HUES6 (cell line): Measurements from ENCODE around the gene SCFD2.
"Not testable (repeated sequence)": the region's sequence is repeated elsewhere in the genome, so short reads cannot be mapped to it uniquely, and the experiment has no call there.

Source experiments
- H3K27ac ChIP-seq: 2 replicates; pipeline ENCODE4 v1.7.0; 2013; ENCODE audit warnings: low read depth, mild to moderate bottlenecking, low read length, inconsistent platforms
- H3K27me3 ChIP-seq: 2 replicates; pipeline ENCODE4 v1.6.1; 2013; ENCODE audit warnings: low read length; ENCODE audit not compliant: control insufficient read depth, insufficient read depth
- H3K36me3 ChIP-seq: 2 replicates; pipeline ENCODE4 v1.6.1; 2013; ENCODE audit warnings: low read length; ENCODE audit not compliant: control insufficient read depth, insufficient read depth
- H3K4me1 ChIP-seq: 2 replicates; pipeline ENCODE4 v1.6.1; 2013; ENCODE audit warnings: low read length; ENCODE audit not compliant: control insufficient read depth, insufficient read depth
- H3K4me3 ChIP-seq: 2 replicates; pipeline ENCODE4 v1.5.1; 2013; ENCODE audit warnings: low read depth, low read length
- H3K9ac ChIP-seq: one replicate; pipeline ENCODE4 v1.6.1; 2013; ENCODE audit warnings: mild to moderate bottlenecking, low read length
- H3K9me3 ChIP-seq: 2 replicates; pipeline ENCODE4 v1.6.1; 2013; ENCODE audit warnings: low read depth, low read length; ENCODE audit not compliant: control insufficient read depth, insufficient read depth

SCFD2 gene

DNA sequence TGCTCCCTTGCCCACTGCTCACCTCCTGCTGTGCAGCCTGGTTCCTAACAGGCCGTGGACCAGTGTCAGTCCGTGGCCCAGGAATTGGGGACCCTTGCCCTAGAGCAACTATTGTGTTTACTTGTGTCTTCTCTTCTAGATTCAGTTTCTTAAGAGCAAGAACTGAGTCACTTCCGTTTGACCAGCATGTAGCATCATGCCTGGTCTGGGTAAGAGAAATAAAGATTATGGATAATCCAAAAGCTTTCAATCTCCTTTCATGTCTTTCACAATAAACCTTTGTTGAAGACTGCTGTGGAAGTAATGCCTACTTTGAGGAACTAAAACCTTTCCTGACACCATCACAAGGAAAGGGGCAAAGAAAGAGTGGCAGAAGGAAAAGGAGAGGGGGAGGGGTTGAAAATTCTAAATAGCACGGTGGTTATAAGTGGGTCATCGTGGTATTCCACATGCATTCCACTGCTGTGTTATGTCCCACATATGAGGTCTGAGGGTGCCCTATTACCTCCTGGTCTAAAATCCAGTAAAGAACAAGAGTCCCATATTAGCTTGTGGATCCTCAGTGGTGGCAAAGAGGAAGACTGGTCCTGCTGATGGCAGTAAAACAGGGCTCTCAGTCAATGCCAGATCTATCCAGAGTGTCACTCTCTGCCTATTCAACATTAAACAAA lies 370.4 kb downstream of the SCFD2 start:
- Histone ChIP-seq H3K27me3 (no peaks in the 10 kb centered on the region), H3K9ac (no peak overlapping the region), H3K27ac (no peak overlapping the region), H3K4me3 (no peak overlapping the region), H3K4me1 (no peaks in the 10 kb centered on the region; the same call in 1 of the 2 replicates), H3K36me3 (no peaks in the 10 kb centered on the region), H3K9me3 (peaks cover 25% of the 10 kb centered on the region)

GRCh38 chr4:52994567-52994966 lies 371.3 kb downstream of the SCFD2 start:
- H3K36me3 ChIP-seq: no peaks in the 10 kb centered on the region
- no peaks in the 10 kb centered on the region for H3K27me3 ChIP-seq
- H3K9me3 ChIP-seq: peaks cover 25% of the 10 kb centered on the region
- H3K9ac ChIP-seq: no peak overlapping the region
- no peak overlapping the region for H3K4me3 ChIP-seq
- H3K4me1 ChIP-seq: no peaks in the 10 kb centered on the region; the same call in 1 of the 2 replicates
- H3K27ac ChIP-seq: no peak overlapping the region

DNA sequence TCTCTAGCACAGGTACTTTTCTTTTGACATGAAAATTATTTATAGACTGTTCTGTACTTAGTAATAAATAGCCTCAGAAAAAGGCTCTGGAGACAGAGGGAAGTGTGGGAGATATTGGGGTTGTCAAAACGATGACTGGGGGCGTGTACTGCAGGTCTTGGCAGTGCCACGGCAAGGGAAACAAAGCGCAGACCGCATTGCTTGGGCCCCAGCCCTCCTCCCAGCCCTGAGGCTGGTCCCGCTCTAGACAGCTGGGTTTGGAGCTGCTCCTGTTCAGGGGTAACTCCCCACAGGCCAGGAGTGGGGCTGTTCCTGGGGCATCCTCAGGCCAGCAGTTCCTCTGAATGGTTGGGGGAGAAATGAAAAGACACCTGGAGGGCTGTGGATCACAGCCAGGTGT lies 372.1 kb downstream of the SCFD2 start:
- no peaks in the 10 kb centered on the region; the same call in 1 of the 2 replicates for H3K4me1 ChIP-seq

GRCh38 chr4:52992551-52992950 lies 373.3 kb downstream of the SCFD2 start:
- H3K27ac ChIP-seq, H3K4me1 ChIP-seq, H3K9ac ChIP-seq, H3K36me3 ChIP-seq, H3K4me3 ChIP-seq, H3K27me3 ChIP-seq: not testable (repeated sequence)
- H3K9me3 ChIP-seq: peaks cover 25% of the 10 kb centered on the region

More for the DNA sequence above, 372.1 kb downstream of the SCFD2 start:
- Histone ChIP-seq H3K9me3 (peaks cover 25% of the 10 kb centered on the region), H3K27me3 (no peaks in the 10 kb centered on the region), H3K36me3 (no peaks in the 10 kb centered on the region), H3K9ac (no peak overlapping the region), H3K4me3 (no peak overlapping the region), H3K27ac (no peak overlapping the region)

DNA sequence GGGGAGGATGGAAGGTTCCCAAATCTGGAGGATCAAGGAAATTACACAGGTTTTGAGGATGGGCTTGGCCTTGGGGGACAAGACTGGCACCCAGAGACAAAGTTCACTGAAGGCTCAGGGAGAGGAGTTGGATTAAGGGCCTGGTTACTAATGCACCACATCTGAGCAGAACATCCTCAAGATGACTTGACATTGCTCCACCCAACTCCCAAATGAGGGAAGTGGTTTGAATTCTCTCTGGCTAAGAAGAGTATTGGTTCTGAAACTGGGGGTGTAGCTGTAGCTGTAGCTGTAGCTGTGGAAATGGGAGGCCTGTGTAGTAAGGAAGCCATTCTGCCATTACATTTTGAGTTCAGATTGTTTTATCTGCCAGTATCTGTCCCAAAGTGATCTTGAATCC lies 374.4 kb downstream of the SCFD2 start:
- peaks cover 25% of the 10 kb centered on the region for H3K9me3 ChIP-seq
- H3K9ac ChIP-seq: no peak overlapping the region
- H3K4me3 ChIP-seq: no peak overlapping the region
- H3K27ac ChIP-seq: no peak overlapping the region
- no peaks in the 10 kb centered on the region for H3K27me3 ChIP-seq
- no peaks in the 10 kb centered on the region for H3K36me3 ChIP-seq
- no peaks in the 10 kb centered on the region; the same call in 1 of the 2 replicates for H3K4me1 ChIP-seq

- peaks cover 25% of the 10 kb centered on the region for H3K9me3 ChIP-seq
- no peaks in the 10 kb centered on the region for H3K36me3 ChIP-seq
- no peak overlapping the region for H3K27ac ChIP-seq
- H3K27me3 ChIP-seq: no peaks in the 10 kb centered on the region
- no peak overlapping the region for H3K9ac ChIP-seq
- no peak overlapping the region for H3K4me3 ChIP-seq
- H3K4me1 ChIP-seq: no peaks in the 10 kb centered on the region
These were observed 375.2 kb downstream of the SCFD2 start for GRCh38 chr4:52990706-52991105.

- Histone ChIP-seq H3K27me3 (no peaks in the 10 kb centered on the region), H3K9me3 (peaks cover 22% of the 10 kb centered on the region), H3K36me3 (no peaks in the 10 kb centered on the region), H3K4me3 (no peak overlapping the region), H3K4me1 (no peaks in the 10 kb centered on the region), H3K9ac (no peak overlapping the region), H3K27ac (no peak overlapping the region)
These were observed 376.0 kb downstream of the SCFD2 start for GRCh38 chr4:52989865-52990264.

GRCh38 chr4:52987392-52988056 lies 378.3 kb downstream of the SCFD2 start:
- Histone ChIP-seq H3K9ac (no peak overlapping the region), H3K4me1 (no peaks in the 10 kb centered on the region), H3K4me3 (no peak overlapping the region), H3K27me3 (no peaks in the 10 kb centered on the region), H3K36me3 (no peaks in the 10 kb centered on the region), H3K27ac (no peak overlapping the region), H3K9me3 (peaks cover 12% of the 10 kb centered on the region)

DNA sequence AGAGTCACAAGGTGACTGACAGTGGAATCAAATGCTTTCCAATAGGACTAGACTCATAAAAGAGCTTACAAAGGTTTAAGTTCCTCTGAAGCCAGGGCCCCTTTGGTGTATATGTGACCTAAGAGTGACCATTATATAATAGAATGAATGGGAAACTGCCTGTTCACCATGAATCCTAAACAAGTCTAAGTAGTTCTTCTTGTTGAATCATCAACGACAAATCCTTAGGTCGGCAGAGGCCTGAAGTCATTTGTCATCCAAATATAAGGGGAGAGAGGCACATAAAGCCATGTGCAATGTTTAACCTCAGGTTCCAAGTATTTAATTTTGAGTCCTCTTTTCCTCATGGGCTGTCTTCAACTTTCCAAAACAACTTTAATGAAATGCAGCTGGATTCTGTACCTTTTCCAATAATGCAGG lies 381.4 kb downstream of the SCFD2 start:
- Histone ChIP-seq H3K4me1 (no peaks in the 10 kb centered on the region), H3K4me3 (no peak overlapping the region), H3K9me3 (no peaks in the 10 kb centered on the region), H3K27ac (no peak overlapping the region), H3K36me3 (no peaks in the 10 kb centered on the region), H3K9ac (no peak overlapping the region), H3K27me3 (no peaks in the 10 kb centered on the region)

GRCh38 chr4:52983563-52984303 lies 382.1 kb downstream of the SCFD2 start:
- no peak overlapping the region for H3K4me3 ChIP-seq
- no peaks in the 10 kb centered on the region for H3K4me1 ChIP-seq
- H3K9ac ChIP-seq: no peak overlapping the region

DNA sequence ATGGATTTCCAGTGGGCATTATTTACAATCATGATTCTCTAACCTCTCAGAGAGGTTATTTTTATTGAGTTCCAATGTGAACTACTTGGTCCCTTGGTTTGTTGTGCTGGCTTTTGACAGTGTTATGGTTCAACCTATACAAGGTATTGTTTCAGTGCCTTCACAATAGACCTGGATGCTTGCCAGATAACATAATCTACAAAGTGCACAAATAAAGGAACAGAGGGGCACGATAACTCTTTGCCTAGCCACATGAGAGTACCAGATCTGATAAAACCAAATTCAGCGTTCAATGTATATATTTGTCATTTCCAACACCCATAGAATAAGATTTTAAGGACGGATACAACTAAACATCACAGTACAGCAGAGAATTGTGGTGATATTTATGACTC lies 382.9 kb downstream of the SCFD2 start:
- Histone ChIP-seq H3K27me3 (no peaks in the 10 kb centered on the region), H3K4me1 (peaks cover 2% of the 10 kb centered on the region; the same call in 1 of the 2 replicates), H3K9ac (no peak overlapping the region), H3K36me3 (no peaks in the 10 kb centered on the region), H3K4me3 (no peak overlapping the region), H3K27ac (no peak overlapping the region), H3K9me3 (no peaks in the 10 kb centered on the region)

More at GRCh38 chr4:52983563-52984303, 382.1 kb downstream of the SCFD2 start:
- Histone ChIP-seq H3K36me3 (no peaks in the 10 kb centered on the region), H3K27me3 (no peaks in the 10 kb centered on the region), H3K9me3 (no peaks in the 10 kb centered on the region), H3K27ac (no peak overlapping the region)
